ENCODE results near the gene RPS17.

GRCh38 chr15:82539691-82540054 is 584 bp downstream of the RPS17 start:
- TF ChIP-seq POLR2A (IDR thresholded peaks at IDR 0.05) (no peak), CTCF (IDR thresholded peaks at IDR 0.05) (no peak)
